Measurements from ENCODE around the gene SPPL2B. TPM values are rescaled to one million over a fixed set of nuclear protein-coding genes. Genes with fewer than 3 reads are reported as not detected.

Gene SPPL2B
- total and polyA plus RNA-seq, 9 of the 15 experiments (the other 6 are each of a cell fraction or from before 2014, with no cell fraction given) = 0.20 to 81.2 (median 15.1) TPM

DNA sequence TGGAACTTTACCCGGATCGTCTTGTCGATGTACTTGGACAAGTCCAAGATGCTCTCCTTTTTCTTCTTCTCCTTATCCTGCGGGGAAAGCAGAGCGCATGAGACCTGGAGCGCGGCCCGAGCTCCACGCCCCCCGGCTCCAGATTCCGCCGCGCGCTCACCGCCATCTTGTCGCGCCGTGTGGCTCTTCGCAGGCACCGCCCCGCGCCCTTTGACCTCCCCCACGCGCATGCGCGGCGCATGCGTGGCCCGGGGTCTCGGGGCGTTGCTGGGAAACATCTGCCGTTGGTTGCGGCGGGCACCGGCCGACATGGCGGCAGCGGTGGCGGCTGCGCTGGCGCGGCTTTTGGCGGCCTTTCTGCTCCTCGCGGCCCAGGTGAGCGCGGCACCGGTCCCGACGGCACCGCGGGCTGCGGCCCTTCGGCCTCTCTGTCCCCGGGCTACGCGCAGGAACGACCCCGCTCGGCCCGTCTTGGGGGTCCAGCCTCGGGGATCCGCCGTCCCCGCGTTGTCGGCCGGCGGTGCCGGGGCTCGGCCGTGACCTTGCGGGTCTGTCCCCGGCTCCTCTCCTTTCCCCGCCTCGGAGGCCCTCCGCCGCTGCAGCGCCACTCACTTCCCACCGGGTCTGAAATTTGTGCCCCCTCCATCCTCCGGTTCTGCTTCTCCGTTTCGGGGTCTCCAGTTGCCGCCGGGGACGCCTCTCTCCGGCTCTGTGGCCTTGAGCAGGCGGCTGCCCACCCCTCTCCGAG is at the start of gene SPPL2B, which contains the start of gene LSM7 (continued):
- TF ChIP-seq, protein P1, sequence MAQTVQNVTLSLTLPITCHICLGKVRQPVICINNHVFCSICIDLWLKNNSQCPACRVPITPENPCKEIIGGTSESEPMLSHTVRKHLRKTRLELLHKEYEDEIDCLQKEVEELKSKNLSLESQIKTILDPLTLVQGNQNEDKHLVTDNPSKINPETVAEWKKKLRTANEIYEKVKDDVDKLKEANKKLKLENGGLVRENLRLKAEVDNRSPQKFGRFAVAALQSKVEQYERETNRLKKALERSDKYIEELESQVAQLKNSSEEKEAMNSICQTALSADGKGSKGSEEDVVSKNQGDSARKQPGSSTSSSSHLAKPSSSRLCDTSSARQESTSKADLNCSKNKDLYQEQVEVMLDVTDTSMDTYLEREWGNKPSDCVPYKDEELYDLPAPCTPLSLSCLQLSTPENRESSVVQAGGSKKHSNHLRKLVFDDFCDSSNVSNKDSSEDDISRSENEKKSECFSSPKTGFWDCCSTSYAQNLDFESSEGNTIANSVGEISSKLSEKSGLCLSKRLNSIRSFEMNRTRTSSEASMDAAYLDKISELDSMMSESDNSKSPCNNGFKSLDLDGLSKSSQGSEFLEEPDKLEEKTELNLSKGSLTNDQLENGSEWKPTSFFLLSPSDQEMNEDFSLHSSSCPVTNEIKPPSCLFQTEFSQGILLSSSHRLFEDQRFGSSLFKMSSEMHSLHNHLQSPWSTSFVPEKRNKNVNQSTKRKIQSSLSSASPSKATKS (CRISPR knock-in tag; IDR thresholded peaks at IDR 0.05) = no peak
- TF ChIP-seq, protein P2, sequence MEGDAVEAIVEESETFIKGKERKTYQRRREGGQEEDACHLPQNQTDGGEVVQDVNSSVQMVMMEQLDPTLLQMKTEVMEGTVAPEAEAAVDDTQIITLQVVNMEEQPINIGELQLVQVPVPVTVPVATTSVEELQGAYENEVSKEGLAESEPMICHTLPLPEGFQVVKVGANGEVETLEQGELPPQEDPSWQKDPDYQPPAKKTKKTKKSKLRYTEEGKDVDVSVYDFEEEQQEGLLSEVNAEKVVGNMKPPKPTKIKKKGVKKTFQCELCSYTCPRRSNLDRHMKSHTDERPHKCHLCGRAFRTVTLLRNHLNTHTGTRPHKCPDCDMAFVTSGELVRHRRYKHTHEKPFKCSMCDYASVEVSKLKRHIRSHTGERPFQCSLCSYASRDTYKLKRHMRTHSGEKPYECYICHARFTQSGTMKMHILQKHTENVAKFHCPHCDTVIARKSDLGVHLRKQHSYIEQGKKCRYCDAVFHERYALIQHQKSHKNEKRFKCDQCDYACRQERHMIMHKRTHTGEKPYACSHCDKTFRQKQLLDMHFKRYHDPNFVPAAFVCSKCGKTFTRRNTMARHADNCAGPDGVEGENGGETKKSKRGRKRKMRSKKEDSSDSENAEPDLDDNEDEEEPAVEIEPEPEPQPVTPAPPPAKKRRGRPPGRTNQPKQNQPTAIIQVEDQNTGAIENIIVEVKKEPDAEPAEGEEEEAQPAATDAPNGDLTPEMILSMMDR (IDR thresholded peaks at IDR 0.05 in 2 of 3, conservative IDR thresholded peaks at IDR 0.05 in 1 of 3; ENCODE audit: insufficient read depth in 2 of 3, low read depth in 1 of 3, low read length in 3 of 3) = no peak
- no peak for TF ChIP-seq NCOA1 (IDR thresholded peaks at IDR 0.05; ENCODE audit: low read depth)
- TF ChIP-seq USF2 (CRISPR knock-in tag; IDR thresholded peaks at IDR 0.05) = no peak
- peak in 1 of 2 experiments; percentile 37; a peak in 1 of 4 replicates for TF ChIP-seq MAZ (CRISPR knock-in tag; conservative IDR thresholded peaks at IDR 0.05 in 1 of 2, IDR thresholded peaks at IDR 0.05 in 1 of 2)
- TF ChIP-seq, protein P3, sequence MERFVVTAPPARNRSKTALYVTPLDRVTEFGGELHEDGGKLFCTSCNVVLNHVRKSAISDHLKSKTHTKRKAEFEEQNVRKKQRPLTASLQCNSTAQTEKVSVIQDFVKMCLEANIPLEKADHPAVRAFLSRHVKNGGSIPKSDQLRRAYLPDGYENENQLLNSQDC (CRISPR knock-in tag; IDR thresholded peaks at IDR 0.05) = no peak
- TF ChIP-seq ZNF3 (CRISPR knock-in tag; IDR thresholded peaks at IDR 0.05) = no peak
- no peak for TF ChIP-seq CEBPB (tag; IDR thresholded peaks at IDR 0.05)
- no peak for TF ChIP-seq KAT8 (IDR thresholded peaks at IDR 0.05; ENCODE audit: low read depth)
- no peak for TF ChIP-seq NELFE (IDR thresholded peaks at IDR 0.05; ENCODE audit: insufficient read depth, insufficient read length)
- TF ChIP-seq ARHGAP35 (IDR thresholded peaks at IDR 0.05; ENCODE audit: partially characterized antibody) = no peak
- TF ChIP-seq TBL1XR1 (IDR thresholded peaks at IDR 0.05; ENCODE audit: low read length in 2 of 2) = peak in 1 of 2 experiments; percentile 80; a peak in 1 of 4 replicates
- TF ChIP-seq, protein P4, sequence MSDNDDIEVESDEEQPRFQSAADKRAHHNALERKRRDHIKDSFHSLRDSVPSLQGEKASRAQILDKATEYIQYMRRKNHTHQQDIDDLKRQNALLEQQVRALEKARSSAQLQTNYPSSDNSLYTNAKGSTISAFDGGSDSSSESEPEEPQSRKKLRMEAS (CRISPR knock-in tag; IDR thresholded peaks at IDR 0.05) = peak; percentile 79
- no peak for TF ChIP-seq ZNF121 (CRISPR knock-in tag; conservative IDR thresholded peaks at IDR 0.05)
- TF ChIP-seq GABPB1 (CRISPR knock-in tag; IDR thresholded peaks at IDR 0.05) = peak; percentile 62
- no peak for TF ChIP-seq SMARCC2 (IDR thresholded peaks at IDR 0.05; ENCODE audit: low read depth)
- no peak for TF ChIP-seq KLF6 (CRISPR knock-in tag; IDR thresholded peaks at IDR 0.05; ENCODE audit: borderline replicate concordance)
- no peak for TF ChIP-seq IRF2 (CRISPR knock-in tag; IDR thresholded peaks at IDR 0.05)
- TF ChIP-seq ZNF778 (CRISPR knock-in tag; IDR thresholded peaks at IDR 0.05) = no peak
- no peak for TF ChIP-seq RUNX1 (IDR thresholded peaks at IDR 0.05; ENCODE audit: low read depth)
- peak; percentile 99 for TF ChIP-seq NRF1 (conservative IDR thresholded peaks at IDR 0.05 in 1 of 2, IDR thresholded peaks at IDR 0.05 in 1 of 2)
- TF ChIP-seq E2F1 (CRISPR knock-in tag; IDR thresholded peaks at IDR 0.05) = no peak

Measured in K562 (cell line).